Mucosa of descending colon (tissue), 3 donors: ENCODE data around the gene CAMK2D. TPM values are rescaled to one million over a fixed set of nuclear protein-coding genes. Genes with fewer than 3 reads are reported as not detected.
A peak's percentile ranks its signal among the peaks of the same experiment; 100 is the strongest.

Experiments
- ATAC-seq: fragments of 200-7000 bp; cut with Tn5 transposase; one replicate; pipeline ENCODE4 v1.9.1; 2020; ENCODE audit warnings: mild to moderate bottlenecking, moderate library complexity
- DNase-seq, 3 donors: peaks; one replicate each; pipeline ENCODE4 v3.0.0-alpha.2; 2020
- H3K36me3 ChIP-seq: fragments of 200-600 bp; one replicate; pipeline ENCODE4 v1.8.0; 2021; ENCODE audit warnings: low read depth, mild to moderate bottlenecking
- H3K4me1 ChIP-seq: fragments of 200-600 bp; one replicate; pipeline ENCODE4 v1.8.0; 2021; ENCODE audit warnings: low read depth, mild to moderate bottlenecking
- H3K4me3 ChIP-seq: fragments of 200-600 bp; one replicate; pipeline ENCODE4 v1.8.0; 2021; ENCODE audit warnings: mild to moderate bottlenecking
- H3K9me3 ChIP-seq: fragments of 200-600 bp; one replicate; pipeline ENCODE4 v1.8.0; 2021; ENCODE audit warnings: mild to moderate bottlenecking
- CTCF ChIP-seq: fragments of 200-600 bp; IDR thresholded peaks from one replicate; pipeline ENCODE4 v1.8.0; 2022; ENCODE audit warnings: antibody characterized with exemption, mild to moderate bottlenecking
- intact Hi-C, 2 donors: fragments of 100-400 bp; cut with DNase I in 1 of 2; cut with micrococcal nuclease in 1 of 2; formaldehyde crosslinking; loops; one replicate each; pipeline versions ENCODE4 v1.11.0 to v1.11.1; 2022; cut with DNase I, micrococcal nuclease
- total RNA-seq, 3 donors: library from RNA; stranded (reverse); fragmentation: NEBNext Ultra II Directional in 2 of 3; extraction: Animal tissue kit (Norgen Biotek cat#: 25700) in 2 of 3; gene quantifications; one replicate each; pipeline versions ENCODE4 v1.2.1 to v1.2.4, GENCODE V29; 2021 to 2023
- donor health status: DM: no; HTN: no; CAD: no; lungs with moderate emphysema.
- donor health status: DM: no; HTN: no; CAD: no.
- donor health status: DM: no; HTN: yes; CAD: no.

CAMK2D gene
- total RNA-seq, 3 donors from 2014 or later: 59.8 to 83.0 (median 77.3) TPM

GRCh38 chr4:113423631-113424030, 337.9 kb downstream of the CAMK2D start:
- no peaks in the 10 kb centered on the region for H3K36me3 ChIP-seq
- no peak for TF ChIP-seq CTCF
- intact Hi-C loops: no loop called here
- H3K4me3 ChIP-seq: no peak overlapping the region
- no peak for ATAC-seq
- no peak for DNase-seq
- H3K9me3 ChIP-seq: peaks cover 7% of the 10 kb centered on the region
- no peaks in the 10 kb centered on the region for H3K4me1 ChIP-seq

- ATAC-seq (no peak), DNase-seq (no peak)
- no peaks in the 10 kb centered on the region for H3K36me3 ChIP-seq
- no peak for TF ChIP-seq CTCF
- intact Hi-C loops: no loop called here
- no peaks in the 10 kb centered on the region for H3K4me1 ChIP-seq
- peaks cover 7% of the 10 kb centered on the region for H3K9me3 ChIP-seq
- H3K4me3 ChIP-seq: no peak overlapping the region
Observed at GRCh38 chr4:113420938-113421337, 340.6 kb downstream of the CAMK2D start.

- Histone ChIP-seq H3K4me3 (no peak overlapping the region), H3K36me3 (no peaks in the 10 kb centered on the region), H3K4me1 (no peaks in the 10 kb centered on the region), H3K9me3 (peaks cover 7% of the 10 kb centered on the region)
- intact Hi-C loops: no loop called here
- DNase-seq (no peak), ATAC-seq (no peak)
- no peak for TF ChIP-seq CTCF
Observed at GRCh38 chr4:113419631-113420030, 341.9 kb downstream of the CAMK2D start.

- Histone ChIP-seq H3K4me3 (no peak overlapping the region), H3K36me3 (no peaks in the 10 kb centered on the region), H3K9me3 (no peaks in the 10 kb centered on the region), H3K4me1 (no peaks in the 10 kb centered on the region)
- peak in 1 of 3 donors; percentile 8 for DNase-seq
- TF ChIP-seq CTCF: no peak
- ATAC-seq: no peak
- intact Hi-C loops: no loop called here
Observed at GRCh38 chr4:113411496-113411938, 350.0 kb downstream of the CAMK2D start.

GRCh38 chr4:113410686-113411085, 350.9 kb downstream of the CAMK2D start:
- DNase-seq (no peak), ATAC-seq (no peak)
- Histone ChIP-seq H3K4me1 (no peaks in the 10 kb centered on the region), H3K9me3 (no peaks in the 10 kb centered on the region), H3K4me3 (no peak overlapping the region), H3K36me3 (no peaks in the 10 kb centered on the region)
- intact Hi-C loops: no loop called here
- TF ChIP-seq CTCF: no peak

- H3K4me3 ChIP-seq: no peak overlapping the region
- intact Hi-C loops: no loop called here
- TF ChIP-seq CTCF: no peak
- no peaks in the 10 kb centered on the region for H3K9me3 ChIP-seq
- H3K4me1 ChIP-seq: no peaks in the 10 kb centered on the region
- ATAC-seq: no peak
- H3K36me3 ChIP-seq: no peaks in the 10 kb centered on the region
- DNase-seq: no peak
Observed at GRCh38 chr4:113409181-113409580, 352.4 kb downstream of the CAMK2D start.
